Activated B cell treated with CpG ODN at 0.5 μM for 24 hours (primary cell): ENCODE measurements around the gene TFDP2. TPM values are rescaled to one million over a fixed set of nuclear protein-coding genes. Genes with fewer than 3 reads are reported as not detected.

Experiments used
- ATAC-seq: fragments of 200-7000 bp; cut with Tn5 transposase; one replicate; pipeline ENCODE4 v1.10.0; 2021; ENCODE audit warnings: low read depth, mild to moderate bottlenecking, moderate library complexity
- CTCF ChIA-PET: fragments of 350-600 bp; sonication (Branson Sonifier 250); formaldehyde crosslinking; loops from one replicate; lab custom pipeline; 2021; ENCODE audit warnings: antibody characterized with exemption; lab: Charles Lee
- POLR2A ChIA-PET: fragments of 350-600 bp; sonication (Branson Sonifier 250); formaldehyde crosslinking; loops from one replicate; lab custom pipeline; 2021; ENCODE audit warnings: antibody characterized with exemption; lab: Charles Lee
- DNase-seq: peaks from one replicate; pipeline ENCODE4 v3.0.0; 2022
- H3K27ac Mint-ChIP-seq: one replicate; pipeline ENCODE4 v1.8.0; 2020; ENCODE audit warnings: mixed read lengths
- H3K27me3 Mint-ChIP-seq: one replicate; pipeline ENCODE4 v1.8.0; 2021; ENCODE audit warnings: mixed read lengths
- H3K36me3 Mint-ChIP-seq: one replicate; pipeline ENCODE4 v1.8.0; 2021; ENCODE audit warnings: low read depth, mixed read lengths
- H3K4me1 Mint-ChIP-seq: one replicate; pipeline ENCODE4 v1.8.0; 2021; ENCODE audit warnings: mixed read lengths
- H3K4me3 Mint-ChIP-seq: one replicate; pipeline ENCODE4 v1.8.0; 2020; ENCODE audit warnings: mild to moderate bottlenecking, mixed read lengths
- H3K9me3 Mint-ChIP-seq: one replicate; pipeline ENCODE4 v1.8.0; 2020; ENCODE audit warnings: mixed read lengths
- CTCF ChIP-seq: fragments of 200-600 bp; IDR thresholded peaks from one replicate; pipeline ENCODE4 v1.8.0; 2022; ENCODE audit warnings: antibody characterized with exemption, mild to moderate bottlenecking
- intact Hi-C: fragments of 100-400 bp; cut with micrococcal nuclease; formaldehyde crosslinking; loops from one replicate; pipeline ENCODE4 v1.15.1; 2024
- total RNA-seq: library from RNA; stranded (reverse); gene quantifications from 2 replicates; pipeline ENCODE4 v1.2.3, GENCODE V29; 2022

Gene TFDP2
- total RNA-seq, 1 donor from 2014 or later = 23.1 TPM

GRCh38 chr3:141949972-141950371, 199.4 kb downstream of the TFDP2 start:
- H3K4me1 Mint-ChIP-seq = peaks cover 5% of the 10 kb centered on the region
- ChIA-PET CTCF (no interaction called here), POLR2A (no interaction called here)
- H3K36me3 Mint-ChIP-seq = peaks cover 18% of the 10 kb centered on the region
- no peak for ATAC-seq
- no peak overlapping the region for H3K27ac Mint-ChIP-seq
- H3K4me3 Mint-ChIP-seq = no peak overlapping the region
- DNase-seq = no peak
- intact Hi-C loops = no loop called here
- no peaks in the 10 kb centered on the region for H3K9me3 Mint-ChIP-seq
- no peak for TF ChIP-seq CTCF
- no peaks in the 10 kb centered on the region for H3K27me3 Mint-ChIP-seq

DNA sequence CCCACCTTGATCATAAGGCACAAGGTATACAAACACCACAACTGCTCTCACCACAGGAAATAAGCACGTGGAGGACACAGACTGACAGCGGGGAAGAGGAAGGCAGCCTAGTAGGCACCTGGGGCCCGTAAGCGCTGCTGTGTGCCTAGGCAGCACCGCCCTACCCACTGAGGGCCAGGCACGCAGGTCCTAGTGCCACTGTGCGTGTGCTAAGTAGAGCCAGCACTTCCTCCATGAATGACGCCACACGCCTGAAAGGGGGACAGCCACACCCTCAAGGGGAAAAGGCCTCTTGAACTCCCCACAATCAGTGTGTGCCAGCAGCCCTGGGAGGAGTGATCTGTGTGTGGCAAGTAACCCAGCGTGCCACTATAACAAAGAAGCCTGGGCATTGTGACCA, 199.9 kb downstream of the TFDP2 start:
- Mint-ChIP-seq H3K9me3 (no peaks in the 10 kb centered on the region), H3K4me3 (no peak overlapping the region), H3K27ac (no peak overlapping the region), H3K4me1 (peaks cover 5% of the 10 kb centered on the region), H3K27me3 (no peaks in the 10 kb centered on the region), H3K36me3 (peaks cover 18% of the 10 kb centered on the region)
- no peak for TF ChIP-seq CTCF
- ChIA-PET CTCF (no interaction called here), POLR2A (no interaction called here)
- intact Hi-C loops = no loop called here
- no peak for DNase-seq
- no peak for ATAC-seq

DNA sequence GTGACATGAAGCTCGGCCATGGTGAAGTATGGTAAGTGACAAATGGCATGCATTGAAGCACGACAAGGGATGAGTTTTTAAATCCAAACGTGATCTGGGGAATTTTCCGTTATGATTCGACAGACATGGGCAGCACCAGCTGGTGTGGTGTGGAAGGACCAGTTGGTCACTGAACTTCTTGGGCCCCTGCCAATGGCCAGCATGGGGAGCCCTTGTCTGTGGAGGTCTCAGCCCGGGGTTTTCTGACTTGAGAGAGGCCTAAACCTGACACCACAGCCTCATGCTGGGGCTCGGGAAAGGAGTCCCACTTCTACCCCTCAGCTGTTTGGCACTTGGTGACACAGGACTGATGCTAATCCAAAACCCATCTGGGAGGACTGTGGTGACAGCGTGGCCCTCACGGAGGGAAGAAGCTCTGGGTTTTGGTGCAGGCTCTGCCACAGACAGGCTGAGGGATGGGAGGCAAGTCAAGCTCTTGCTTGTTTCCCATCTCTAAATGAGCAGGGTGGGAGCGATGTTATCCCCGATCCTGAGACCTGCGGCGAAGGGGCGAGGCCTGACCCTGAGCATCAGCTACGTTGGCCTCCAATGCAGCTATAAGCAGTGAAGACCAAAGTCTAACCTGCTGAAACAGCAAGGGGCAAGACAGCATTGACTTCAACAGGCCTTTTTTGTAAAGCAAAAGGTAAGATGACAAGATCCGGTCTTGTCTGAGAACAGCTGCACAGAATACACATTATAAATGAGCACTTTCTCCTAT, 203.4 kb downstream of the TFDP2 start:
- Mint-ChIP-seq H3K4me3 (no peak overlapping the region), H3K27me3 (no peaks in the 10 kb centered on the region), H3K4me1 (peaks cover 2% of the 10 kb centered on the region), H3K27ac (no peak overlapping the region), H3K36me3 (peaks cover 4% of the 10 kb centered on the region), H3K9me3 (no peaks in the 10 kb centered on the region)
- TF ChIP-seq CTCF = no peak
- ATAC-seq (no peak), DNase-seq (no peak)
- CTCF ChIA-PET = no interaction called here
- intact Hi-C loops = no loop called here
- POLR2A ChIA-PET = no interaction called here

DNA sequence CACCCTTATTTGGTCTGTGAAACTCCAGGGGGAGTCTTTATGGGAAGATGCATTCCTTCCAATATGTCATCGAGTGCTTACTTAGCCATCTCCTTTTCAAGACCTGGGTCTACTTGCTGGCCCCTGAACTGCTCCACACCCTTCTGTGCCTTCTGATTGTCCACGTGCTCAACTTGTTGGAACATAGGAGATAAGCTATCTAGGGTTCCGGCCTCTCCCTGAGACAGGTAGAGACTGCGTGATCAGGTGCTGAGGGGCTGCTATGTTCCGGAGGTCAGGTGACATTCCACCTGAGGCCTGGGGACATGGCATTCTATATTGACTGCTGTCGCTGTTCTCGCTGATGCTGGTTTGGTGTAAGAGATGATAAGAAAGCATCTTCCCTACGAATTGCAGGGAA, 207.3 kb downstream of the TFDP2 start:
- no peak overlapping the region for H3K27ac Mint-ChIP-seq
- no peaks in the 10 kb centered on the region for H3K36me3 Mint-ChIP-seq
- no peaks in the 10 kb centered on the region for H3K4me1 Mint-ChIP-seq
- no peak for DNase-seq
- no peaks in the 10 kb centered on the region for H3K27me3 Mint-ChIP-seq
- ChIA-PET CTCF (no interaction called here), POLR2A (interaction anchor here (0.6 kb wide), 1 partner anchor 24 kb away, joined by 4 read pairs; no protein-coding TSS in a partner anchor)
- intact Hi-C loops = no loop called here
- no peak for TF ChIP-seq CTCF
- no peak for ATAC-seq
- no peaks in the 10 kb centered on the region for H3K9me3 Mint-ChIP-seq
- no peak overlapping the region for H3K4me3 Mint-ChIP-seq

DNA sequence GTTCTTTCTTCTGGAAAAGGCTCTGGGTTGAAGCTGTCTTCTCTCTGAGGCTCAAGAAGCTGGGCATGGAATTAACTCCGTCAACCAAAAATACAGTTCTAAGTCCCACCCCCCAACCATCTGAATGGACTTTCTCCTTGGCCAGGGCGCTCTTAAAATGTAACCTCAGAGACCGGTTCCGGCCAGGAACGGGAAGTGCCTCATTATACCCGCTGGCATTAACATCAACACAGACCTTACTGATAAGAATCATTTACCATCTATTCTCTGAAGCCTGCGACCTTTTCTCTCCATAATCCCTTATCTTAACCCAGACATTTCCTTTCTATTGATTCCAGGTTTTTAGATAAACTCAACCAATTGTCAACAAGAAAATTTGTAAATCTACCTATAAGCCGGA, 208.3 kb downstream of the TFDP2 start:
- no peaks in the 10 kb centered on the region for H3K9me3 Mint-ChIP-seq
- TF ChIP-seq CTCF = no peak
- no peaks in the 10 kb centered on the region for H3K36me3 Mint-ChIP-seq
- H3K4me3 Mint-ChIP-seq = no peak overlapping the region
- ATAC-seq = no peak
- intact Hi-C loops = no loop called here
- ChIA-PET CTCF (no interaction called here), POLR2A (no interaction called here)
- no peak for DNase-seq
- no peak overlapping the region for H3K27ac Mint-ChIP-seq
- H3K27me3 Mint-ChIP-seq = no peaks in the 10 kb centered on the region
- H3K4me1 Mint-ChIP-seq = no peaks in the 10 kb centered on the region
